GM19467 (cell line): Measurements from ENCODE around the gene ZYX.
"Not testable (repeated sequence)": the region's sequence is repeated elsewhere in the genome, so short reads cannot be mapped to it uniquely, and the experiment has no call there.

Source experiments
- ATAC-seq: cut with Tn5 transposase; IDR thresholded peaks from one replicate; pipeline ENCODE4 v1.9.1; 2021; ENCODE audit warnings: mild to moderate bottlenecking, moderate library complexity; ENCODE audit not compliant: unreplicated experiment

The ZYX gene

GRCh38 chr7:143384661-143385631 lies 3.8 kb downstream of the ZYX start:
- ATAC-seq: no peak

- no peak for ATAC-seq
Observed at GRCh38 chr7:143385891-143386781, 5.0 kb downstream of the ZYX start.

- ATAC-seq: no peak
Observed at GRCh38 chr7:143387156-143387975, 6.2 kb downstream of the ZYX start.

- ATAC-seq: no peak
Observed at GRCh38 chr7:143388051-143388450, 6.9 kb downstream of the ZYX start.

GRCh38 chr7:143388491-143389101 lies 7.5 kb downstream of the ZYX start:
- no peak for ATAC-seq

GRCh38 chr7:143389316-143390103 lies 8.4 kb downstream of the ZYX start:
- no peak for ATAC-seq

GRCh38 chr7:143390104-143390772 lies 9.1 kb downstream of the ZYX start:
- ATAC-seq: no peak

GRCh38 chr7:143390773-143391317 lies 9.7 kb downstream of the ZYX start:
- no peak for ATAC-seq

GRCh38 chr7:143391462-143392404 lies 10.6 kb downstream of the ZYX start:
- ATAC-seq: no peak

- not testable (repeated sequence) for ATAC-seq
Observed at GRCh38 chr7:143392427-143392826, 11.3 kb downstream of the ZYX start.

GRCh38 chr7:143392875-143393266 lies 11.7 kb downstream of the ZYX start:
- ATAC-seq: no peak

- no peak for ATAC-seq
Observed at GRCh38 chr7:143393267-143394041, 12.3 kb downstream of the ZYX start.

- ATAC-seq: no peak
Observed at GRCh38 chr7:143394068-143394467, 12.9 kb downstream of the ZYX start.

- no peak for ATAC-seq
Observed at GRCh38 chr7:143394777-143395176, 13.6 kb downstream of the ZYX start.

- ATAC-seq: no peak
Observed at GRCh38 chr7:143395187-143396149, 14.3 kb downstream of the ZYX start.

GRCh38 chr7:143396182-143396581 lies 15.0 kb downstream of the ZYX start:
- ATAC-seq: no peak
